DMS 273 (cell line): ENCODE results near the gene RPL3.

ENCODE experiments used
- DNase-seq: peaks from one replicate; lab custom pipeline; 2025; ENCODE audit not compliant: unreplicated experiment; lab: John Stamatoyannopoulos, UW

RPL3 gene

DNA sequence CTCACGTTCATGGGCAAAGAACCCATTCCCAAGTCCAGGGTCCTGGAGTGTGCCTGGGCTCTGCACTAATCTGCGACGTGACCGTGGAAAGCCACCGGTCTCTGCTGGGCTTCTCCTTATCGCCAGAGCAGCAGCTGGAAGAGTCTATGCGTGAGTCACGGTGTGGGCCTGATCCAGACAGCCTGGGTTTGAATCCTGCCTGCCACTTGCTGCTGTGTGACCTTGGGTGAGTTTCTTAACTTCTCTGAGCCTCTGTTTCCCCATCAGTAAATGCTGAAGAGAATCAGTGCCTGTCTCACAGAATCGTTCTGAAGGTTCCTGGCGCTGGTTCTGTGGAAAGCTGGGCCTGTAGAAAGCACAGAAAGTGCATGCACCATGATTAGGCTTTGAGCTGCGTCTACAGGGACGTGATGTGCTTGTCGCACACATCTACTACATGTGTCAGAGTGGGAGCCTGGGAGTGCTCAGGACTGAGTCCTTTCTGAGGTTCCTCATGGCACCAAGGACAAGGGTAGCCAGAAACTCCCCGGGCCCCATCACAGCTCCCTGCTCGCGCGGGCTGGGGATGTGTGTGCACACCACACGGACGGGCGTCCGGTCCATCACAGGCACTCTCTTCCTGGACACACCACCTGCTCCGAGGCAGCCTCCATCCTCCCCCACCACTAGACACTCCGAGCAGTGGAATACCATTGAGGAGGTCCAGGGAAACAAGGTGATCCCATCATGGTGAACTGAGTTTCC, 54.1 kb downstream of the RPL3 start:
- no peak for DNase-seq

DNA sequence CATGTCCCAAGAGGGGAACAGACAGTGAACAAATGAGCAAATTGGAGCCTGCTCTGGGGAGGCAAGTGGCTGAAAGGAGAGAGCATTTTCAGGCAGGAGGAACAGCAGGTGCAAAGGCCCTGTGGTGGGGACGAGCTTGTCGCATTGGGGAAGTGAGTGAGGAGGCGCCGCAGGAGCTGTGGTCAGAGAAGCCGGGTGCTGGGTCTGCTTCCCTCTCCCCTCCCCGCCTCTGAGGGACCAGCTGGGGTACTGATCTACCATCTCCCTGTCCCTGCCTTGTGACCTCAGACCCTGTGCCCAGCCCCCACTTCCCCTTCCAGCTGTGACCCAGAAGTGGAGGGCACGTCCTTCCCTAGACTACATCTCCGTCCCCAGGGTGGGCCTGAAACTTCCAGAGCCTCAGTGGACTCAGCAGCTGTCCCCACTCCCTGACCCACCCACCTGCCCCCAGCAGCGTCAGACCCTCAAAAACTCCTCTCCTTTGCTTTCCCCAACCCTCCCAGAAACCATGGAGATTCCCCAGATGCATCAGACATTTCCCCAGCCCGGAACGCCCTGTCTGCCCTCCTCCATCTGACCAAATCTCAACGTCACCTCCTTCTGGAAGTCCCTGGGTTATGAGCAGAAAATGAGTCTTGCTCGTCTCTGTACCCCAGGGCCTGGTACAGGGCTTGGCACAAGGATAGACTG, 54.9 kb downstream of the RPL3 start:
- DNase-seq: no peak

DNA sequence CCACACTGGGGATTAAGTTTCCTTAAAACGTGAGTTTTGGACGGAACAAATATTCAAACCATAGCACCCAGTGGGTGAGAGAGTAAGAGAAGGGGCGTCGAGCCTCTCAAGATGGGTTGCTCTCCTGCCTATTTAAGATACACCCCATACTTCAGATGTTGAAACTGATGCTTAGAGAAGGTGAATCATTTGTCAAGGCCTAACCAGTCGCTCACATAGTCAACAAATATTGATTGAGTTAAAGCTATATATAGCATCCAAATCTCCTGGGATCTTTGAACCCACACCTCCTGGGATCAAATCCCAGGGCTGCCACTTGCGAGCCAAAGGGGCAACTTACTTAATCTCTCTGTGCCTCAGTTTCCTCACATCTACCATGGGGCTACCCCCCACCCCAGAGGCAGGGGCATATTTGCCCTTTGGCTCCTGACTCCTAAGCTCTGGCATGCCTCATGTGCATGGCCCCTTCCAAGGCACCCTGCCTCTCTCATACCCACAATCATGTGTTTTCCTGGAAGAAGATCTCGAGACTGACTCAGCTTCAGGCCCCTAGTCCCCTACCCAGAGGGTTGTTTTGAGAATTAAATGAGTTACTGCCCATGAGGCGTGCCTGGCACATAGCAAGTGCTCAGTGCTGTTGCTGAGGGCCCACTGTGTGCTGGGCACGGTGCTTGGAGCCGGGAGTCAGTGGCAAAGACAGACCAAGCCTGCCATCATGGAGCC, 55.6 kb downstream of the RPL3 start:
- DNase-seq: no peak
